Measurements from ENCODE around the gene GARIN5A.

- no peak for TF ChIP-seq POLR2A (IDR thresholded peaks at IDR 0.05)
- no peak for TF ChIP-seq EP300 (IDR thresholded peaks at IDR 0.05)
- TF ChIP-seq CTCF (IDR thresholded peaks at IDR 0.05): no peak
- TF ChIP-seq POLR2AphosphoS5 (IDR thresholded peaks at IDR 0.05): no peak
Measured at GRCh38 chr19:50420808-50421207, 55.8 kb downstream of the GARIN5A start.
